HG03575 (cell line): ENCODE results near the gene ZSCAN23.

ENCODE experiments used
- ATAC-seq: cut with Tn5 transposase; IDR thresholded peaks from one replicate; pipeline ENCODE4 v1.9.1; 2021; ENCODE audit not compliant: unreplicated experiment, insufficient number of reproducible peaks, low FRiP score; ENCODE audit errors: extremely low read depth

ZSCAN23 gene

DNA sequence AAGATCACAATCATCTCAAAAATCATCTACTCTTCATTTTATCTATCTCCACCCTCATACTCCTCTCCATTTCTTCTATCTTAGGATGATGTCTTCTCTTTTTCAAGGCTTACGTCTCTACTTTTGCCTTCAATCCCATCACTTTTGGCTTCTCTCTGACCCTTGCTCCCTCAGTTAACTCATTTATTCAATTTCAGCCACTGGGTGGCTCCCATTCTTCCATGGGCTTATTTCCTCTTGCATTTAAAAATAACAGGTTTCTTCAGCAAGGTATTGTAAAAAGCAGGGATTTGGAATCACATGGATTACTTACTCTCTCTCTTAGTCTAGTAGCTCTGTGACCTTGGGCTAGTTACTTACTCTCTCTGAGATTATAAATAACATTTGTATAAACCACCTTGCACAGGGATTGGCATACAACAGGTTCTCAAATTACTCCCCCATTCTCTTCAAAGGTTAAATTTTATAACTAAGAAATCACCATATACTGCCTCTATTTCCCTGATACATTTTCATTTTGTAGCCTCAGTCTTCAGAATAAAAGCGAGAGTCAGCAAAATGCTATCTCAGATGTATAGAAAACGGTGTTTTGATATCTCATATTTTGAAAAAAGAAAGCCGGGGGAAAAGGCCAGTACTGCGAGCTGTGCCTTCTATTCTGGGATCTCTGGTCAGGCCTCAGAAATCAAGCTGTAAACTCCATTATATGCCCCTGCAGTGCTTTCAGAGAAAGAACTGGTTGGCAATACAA is 49.2 kb downstream of the ZSCAN23 start:
- no peak for ATAC-seq

DNA sequence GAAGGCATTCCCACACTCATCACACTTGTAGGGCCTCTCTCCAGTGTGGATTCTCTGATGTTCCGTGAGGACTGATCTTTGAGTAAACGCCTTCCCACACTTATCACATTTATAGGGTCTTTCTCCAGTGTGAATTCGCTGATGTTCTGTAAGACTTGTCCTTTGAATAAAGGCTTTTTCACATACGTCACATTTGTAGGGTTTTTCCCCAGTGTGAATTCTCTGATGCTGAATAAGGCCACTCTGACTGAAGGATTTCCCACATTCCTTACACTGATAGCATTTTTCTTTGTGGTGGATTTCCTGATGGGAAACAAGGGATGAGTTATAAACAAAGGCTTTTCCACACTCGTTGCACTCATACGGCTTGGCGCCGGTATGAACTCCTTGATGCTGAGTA is 52.6 kb downstream of the ZSCAN23 start:
- no peak for ATAC-seq

DNA sequence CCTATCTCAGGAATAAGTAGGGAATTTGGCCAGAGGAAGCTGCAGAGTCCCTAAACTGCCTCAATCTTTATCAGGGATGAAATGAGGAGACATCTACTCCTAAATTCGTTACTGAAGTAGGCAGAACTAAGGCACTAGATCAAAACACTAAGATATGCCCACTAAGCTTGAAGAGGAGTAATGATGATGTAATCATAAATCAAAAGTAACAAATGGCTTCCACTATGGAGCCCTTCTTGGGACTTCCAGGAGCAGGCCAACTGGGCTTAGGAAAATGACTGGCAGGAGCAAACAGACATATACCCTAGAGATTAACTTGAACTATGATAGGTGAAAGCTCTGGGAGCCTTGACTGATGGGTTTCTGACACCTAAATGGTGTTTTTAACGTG is 59.2 kb downstream of the ZSCAN23 start:
- ATAC-seq = no peak

DNA sequence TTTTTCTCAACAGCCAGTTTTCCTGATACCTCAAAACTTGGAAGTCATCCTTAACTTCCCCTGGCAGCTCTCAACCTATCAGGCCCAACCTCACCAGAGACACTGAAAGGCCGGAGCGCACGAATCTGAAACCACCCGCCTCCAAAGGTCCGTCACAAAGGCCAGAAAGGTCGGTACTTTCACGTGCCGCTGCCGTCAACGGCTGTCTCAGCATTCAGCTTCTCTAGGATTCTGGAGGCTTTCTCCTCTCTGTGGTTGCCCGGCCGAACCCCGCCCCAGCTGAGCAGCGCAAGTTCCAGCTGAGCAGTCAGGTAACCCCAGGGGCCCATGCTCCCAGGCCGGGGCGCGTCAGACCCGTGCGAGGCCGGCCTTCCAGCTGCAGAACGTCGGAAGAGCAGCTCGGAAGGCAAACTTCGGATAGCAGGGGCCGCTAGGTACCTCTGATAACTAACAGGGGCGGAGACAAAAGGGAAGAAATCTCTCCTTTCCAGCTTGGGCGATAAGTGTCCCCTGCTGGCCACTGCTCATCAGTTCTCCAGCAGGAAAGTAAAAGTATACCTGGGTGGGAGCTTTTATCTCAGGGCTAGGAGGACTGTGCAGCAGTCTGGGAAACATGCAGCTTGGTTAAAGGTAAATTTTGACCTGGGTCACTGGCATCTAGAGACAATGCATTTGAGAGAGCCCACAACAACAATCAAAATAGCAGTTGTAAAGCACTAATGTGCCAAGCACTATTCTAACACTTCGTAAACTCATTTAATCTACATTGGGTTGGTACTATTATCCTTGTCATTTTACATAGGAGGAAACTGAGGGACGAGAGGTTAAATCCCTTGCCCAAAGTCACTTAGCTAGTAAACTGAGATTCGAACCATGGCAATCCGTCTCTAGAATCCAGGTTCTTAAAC is 59.8 kb downstream of the ZSCAN23 start:
- peak; percentile 68 for ATAC-seq
